Right cardiac atrium (tissue), 5 donors: ENCODE measurements around the gene SDR42E2. TPM values are rescaled to one million over a fixed set of nuclear protein-coding genes. Genes with fewer than 3 reads are reported as not detected.

Experiments
- ATAC-seq, 2 donors: fragments of 200-7000 bp; cut with Tn5 transposase; one replicate each; pipeline versions ENCODE4 v1.8.0 to v1.9.1; 2020; ENCODE audit warnings: moderate library complexity in 2 of 2, mild to moderate bottlenecking in 1 of 2
- DNase-seq, 3 donors: peaks; one replicate each; pipeline ENCODE4 v3.0.0-alpha.2; 2020
- H3K27ac ChIP-seq: one replicate; pipeline ENCODE4 v1.5.1; 2013; ENCODE audit warnings: mild to moderate bottlenecking, low read length, control low read depth, moderate library complexity
- H3K27me3 ChIP-seq: one replicate; pipeline ENCODE4 v1.6.1; 2013; ENCODE audit not compliant: control insufficient read depth, insufficient read depth
- H3K4me1 ChIP-seq: one replicate; pipeline ENCODE4 v1.6.1; 2013; ENCODE audit warnings: low read length; ENCODE audit not compliant: control insufficient read depth, insufficient read depth
- H3K4me3 ChIP-seq: one replicate; pipeline ENCODE4 v1.5.1; 2013; ENCODE audit warnings: low read length, control low read depth
- H3K9me3 ChIP-seq: one replicate; pipeline ENCODE4 v1.6.1; 2013; ENCODE audit warnings: low read length; ENCODE audit not compliant: control insufficient read depth
- WGBS: extraction: QIAGEN DNeasy Blood & Tissue Kit; methylation state at CpG from one replicate; pipeline ENCODE4 v1.1.7; 2013; 5-methylcytosine and 5-hydroxymethylcytosine counted together
- intact Hi-C, 4 donors: fragments of 100-400 bp; cut with DNase I; formaldehyde crosslinking; loops; one replicate each; pipeline versions ENCODE4 v1.11.0 to v1.14.0; 2022 to 2023
- polyA plus RNA-seq: library from polyadenylated mRNA; stranded (reverse); fragments of 200-250 nt; gene quantifications from one replicate; pipeline ENCODE4 v1.2.3, GENCODE V29; 2013
- total RNA-seq, 4 donors: library from RNA; stranded (reverse); fragmentation: NEBNext Ultra II Directional; extraction: Animal tissue kit (Norgen Biotek cat#: 25700); gene quantifications; one replicate each; pipeline ENCODE4 v1.2.1, GENCODE V29; 2021
- donor health status: healthy with polysubstance abuse.
- donor health status: DM: no; HTN: yes; CAD: no.
- donor health status: DM: no; HTN: no; CAD: no.
- donor health status: DM: no; HTN: yes; CAD: no; lungs with severe emphysema.
- donor health status: DM: yes; HTN: yes; CAD: no.

Gene SDR42E2
- total and polyA plus RNA-seq, 5 donors: 0.09 TPM; not detected in 4

GRCh38 chr16:22232277-22233036 lies 70.2 kb downstream of the SDR42E2 start:
- Histone ChIP-seq H3K27ac (peak overlapping the region; percentile 75), H3K4me3 (no peak overlapping the region), H3K4me1 (peaks cover 4% of the 10 kb centered on the region), H3K27me3 (no peaks in the 10 kb centered on the region), H3K9me3 (no peaks in the 10 kb centered on the region)
- WGBS: 68% methylated on average over 14 of the region's 14 CpGs
- intact Hi-C loops: no loop called here
- peak; percentile 54 to 70 for ATAC-seq
- no peak for DNase-seq

DNA sequence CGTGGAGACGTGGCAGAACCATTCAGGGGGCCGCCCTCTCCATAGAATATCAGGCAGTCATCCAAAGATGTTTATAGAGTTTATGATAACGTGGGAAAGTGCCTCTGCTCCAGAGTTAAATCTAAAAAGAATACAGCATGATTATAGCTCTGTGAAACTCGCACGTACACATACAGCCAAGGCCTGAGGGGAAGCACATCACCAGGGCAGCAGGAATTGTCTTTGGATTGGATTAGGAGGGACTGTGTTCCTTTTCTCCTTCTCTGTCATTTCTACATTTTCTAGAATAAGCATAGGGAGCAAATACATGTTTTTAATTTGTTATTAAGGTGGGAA lies 70.7 kb downstream of the SDR42E2 start:
- ATAC-seq: peak in 1 of 2 donors; percentile 9
- Histone ChIP-seq H3K4me1 (peaks cover 4% of the 10 kb centered on the region), H3K27me3 (no peaks in the 10 kb centered on the region), H3K9me3 (no peaks in the 10 kb centered on the region), H3K4me3 (no peak overlapping the region), H3K27ac (peak overlapping the region; percentile 75)
- no peak for DNase-seq
- intact Hi-C loops: no loop called here
- 58% methylated on average over 6 of the region's 6 CpGs for WGBS

GRCh38 chr16:22235839-22236745 lies 73.8 kb downstream of the SDR42E2 start:
- Histone ChIP-seq H3K4me3 (no peak overlapping the region), H3K27me3 (no peaks in the 10 kb centered on the region), H3K4me1 (peaks cover 11% of the 10 kb centered on the region), H3K27ac (no peak overlapping the region), H3K9me3 (no peaks in the 10 kb centered on the region)
- 71% methylated on average over 9 of the region's 9 CpGs for WGBS
- intact Hi-C loops: no loop called here
- ATAC-seq (peak; percentile 60 to 62), DNase-seq (peak in 2 of 3 donors; percentile 32 to 65)

DNA sequence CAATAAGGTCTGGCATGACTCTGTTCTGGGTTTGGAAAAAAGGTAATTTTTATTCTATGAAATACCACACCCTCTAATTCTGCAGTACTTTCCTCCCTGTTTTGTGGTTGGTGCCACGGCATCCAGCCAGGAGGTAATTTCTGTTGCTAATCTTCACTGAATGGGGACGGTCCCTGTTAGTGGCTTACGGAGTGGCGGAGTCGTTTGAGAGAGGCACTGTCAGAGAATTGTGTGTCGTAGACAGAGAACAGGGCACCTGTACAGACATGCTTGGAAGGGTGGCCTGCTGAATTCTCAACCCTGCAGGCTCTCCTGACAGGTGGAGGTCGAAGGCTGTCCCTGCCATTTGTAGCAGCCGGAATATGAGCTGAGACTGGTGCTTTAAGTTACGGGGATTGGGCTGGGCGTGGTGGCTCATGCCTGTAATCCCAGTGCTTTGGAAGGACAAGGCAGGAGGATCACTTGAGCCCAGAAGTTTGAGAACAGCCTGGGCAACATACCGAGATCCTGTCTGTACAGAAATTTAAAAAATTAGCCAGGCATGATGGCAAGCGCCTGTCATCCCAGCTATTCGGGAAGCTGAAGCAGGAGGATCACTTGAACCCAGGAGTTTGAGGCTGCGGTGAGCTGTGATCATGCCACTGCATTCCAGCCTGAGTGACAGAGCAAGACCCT lies 77.0 kb downstream of the SDR42E2 start:
- Histone ChIP-seq H3K27me3 (no peaks in the 10 kb centered on the region), H3K27ac (no peak overlapping the region), H3K4me3 (no peak overlapping the region), H3K4me1 (peaks cover 7% of the 10 kb centered on the region), H3K9me3 (no peaks in the 10 kb centered on the region)
- no peak for DNase-seq
- no peak for ATAC-seq
- intact Hi-C loops: no loop called here
- 85% methylated on average over 14 of the region's 14 CpGs for WGBS

DNA sequence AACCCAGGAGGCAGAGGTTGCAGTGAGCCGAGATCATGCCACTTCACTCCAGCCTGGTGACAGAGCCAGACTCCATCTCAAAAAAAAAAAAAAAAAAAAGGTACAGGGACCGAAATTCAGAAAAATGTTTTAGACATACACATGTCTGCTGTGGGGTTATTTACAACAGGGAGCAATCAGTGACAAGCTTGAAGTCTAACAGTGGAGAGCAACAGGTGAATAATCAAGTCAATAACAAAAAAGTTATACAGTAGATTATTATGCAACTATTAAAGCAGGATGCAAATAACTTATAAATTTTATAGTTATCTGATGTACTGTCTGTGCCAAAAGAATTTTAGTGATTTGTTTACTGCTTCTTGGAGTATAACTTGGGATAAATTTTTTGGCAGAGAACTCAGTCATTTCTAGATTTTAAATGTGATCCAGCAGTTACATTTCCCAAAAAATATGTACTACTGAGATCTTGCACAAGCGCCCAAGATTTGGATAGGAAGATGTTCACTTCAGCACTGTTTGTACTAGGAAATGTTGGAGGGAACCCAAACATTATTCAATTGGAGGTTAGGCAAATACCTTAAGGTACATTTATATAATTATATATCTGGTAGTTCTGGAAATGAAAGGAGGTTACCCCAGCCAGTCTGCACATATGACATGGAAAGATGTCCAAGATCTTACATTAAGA lies 77.9 kb downstream of the SDR42E2 start:
- Histone ChIP-seq H3K27ac (no peak overlapping the region), H3K4me1 (peaks cover 7% of the 10 kb centered on the region), H3K4me3 (no peak overlapping the region), H3K9me3 (no peaks in the 10 kb centered on the region), H3K27me3 (no peaks in the 10 kb centered on the region)
- intact Hi-C loops: no loop called here
- 47% methylated on average over 3 of the region's 3 CpGs for WGBS
- ATAC-seq: peak; percentile 44 to 62
- DNase-seq: no peak

Other genes with a start within 250 kb of the SDR42E2 start
- gene UQCRC2, start 209.1 kb upstream of the SDR42E2 start, total RNA-seq: 100 to 1,000 TPM; 516 to 665 (median 637) TPM
- 321 TPM for gene UQCRC2, start 209.1 kb upstream of the SDR42E2 start, polyA plus RNA-seq
- gene PDZD9, start 161.4 kb upstream of the SDR42E2 start, total RNA-seq: not detected
- not detected for gene PDZD9, start 161.4 kb upstream of the SDR42E2 start, polyA plus RNA-seq
- gene MOSMO, start 154.4 kb upstream of the SDR42E2 start, total RNA-seq: 10 to 100 TPM; 10.6 to 14.8 (median 12.2) TPM
- 10.4 TPM for gene MOSMO, start 154.4 kb upstream of the SDR42E2 start, polyA plus RNA-seq
- under 1 TPM in 2 of 4 donors, not detected in 2; 0.06 to 0.11 TPM for gene VWA3A, start 70.0 kb upstream of the SDR42E2 start, total RNA-seq
- 0.09 TPM for gene VWA3A, start 70.0 kb upstream of the SDR42E2 start, polyA plus RNA-seq
- 10 to 100 TPM; 28.1 to 38.3 (median 31.4) TPM for gene EEF2K, start 43.8 kb downstream of the SDR42E2 start, total RNA-seq
- 15.0 TPM for gene EEF2K, start 43.8 kb downstream of the SDR42E2 start, polyA plus RNA-seq
- 10 to 100 TPM; 27.9 to 33.5 (median 33.0) TPM for gene POLR3E, start 134.9 kb downstream of the SDR42E2 start, total RNA-seq
- gene POLR3E, start 134.9 kb downstream of the SDR42E2 start, polyA plus RNA-seq: 15.4 TPM
- 10 to 100 TPM in 1 of 4 donors, 1 to 10 TPM in 3; 9.4 to 19.2 (median 9.8) TPM for gene CDR2, start 212.1 kb downstream of the SDR42E2 start, total RNA-seq
- 7.2 TPM for gene CDR2, start 212.1 kb downstream of the SDR42E2 start, polyA plus RNA-seq